Brain microvascular endothelial cell (primary cell): ENCODE results near the gene SMAD5.

ENCODE experiments used
- DNase-seq: peaks from one replicate; pipeline ENCODE4 v3.0.0-alpha.2; 2020
- H3K27ac ChIP-seq: fragments of 250-450 bp; sonication (Bioruptor Pico); 2 replicates; pipeline ENCODE4 v1.5.1; 2020; ENCODE audit warnings: mild to moderate bottlenecking, moderate library complexity
- H3K27me3 ChIP-seq: fragments of 250-450 bp; sonication (Bioruptor Pico); replicated peaks from 2 replicates; pipeline ENCODE4 v1.5.1; 2020; ENCODE audit warnings: mild to moderate bottlenecking
- H3K36me3 ChIP-seq: fragments of 250-450 bp; sonication (Bioruptor Pico); replicated peaks from 2 replicates; pipeline ENCODE4 v1.5.1; 2020; ENCODE audit warnings: mild to moderate bottlenecking
- H3K4me3 ChIP-seq: 2 replicates; pipeline ENCODE4 v1.5.1; 2011; ENCODE audit warnings: low read depth, mild to moderate bottlenecking, control low read depth, low read length, moderate library complexity
- CTCF ChIP-seq: IDR thresholded peaks from 2 replicates; pipeline ENCODE4 v1.5.1; 2011; ENCODE audit warnings: low read depth, mild to moderate bottlenecking, moderate library complexity, low read length, control low read depth, inconsistent platforms; ENCODE audit errors: missing control alignments
- in situ Hi-C: cut with HindIII; loops from 2 replicates; pipeline ENCODE4 v1.10.0; 2017; ENCODE audit warnings: low sequenced_read_pairs, low pct_ligation_motif_present

The SMAD5 gene

GRCh38 chr5:136232316-136232715 lies 99.7 kb downstream of the SMAD5 start:
- Histone ChIP-seq H3K4me3 (no peak overlapping the region), H3K36me3 (no peaks in the 10 kb centered on the region), H3K27me3 (no peaks in the 10 kb centered on the region), H3K27ac (no peak overlapping the region)
- DNase-seq, result no peak
- TF ChIP-seq CTCF, result no peak
- in situ Hi-C loops, result no loop called here
